Hindlimb muscle (tissue), 1 donor: ENCODE measurements around the gene SLN. TPM values are rescaled to one million over a fixed set of nuclear protein-coding genes. Genes with fewer than 3 reads are reported as not detected.
"Not testable (repeated sequence)": the region's sequence is repeated elsewhere in the genome, so short reads cannot be mapped to it uniquely, and the experiment has no call there.

ENCODE experiments used
- DNase-seq: peaks from one replicate; pipeline ENCODE4 v3.0.0-alpha.2; 2013
- polyA plus RNA-seq: library from polyadenylated mRNA; unstranded; fragments of 120-200 nt; gene quantifications from one replicate; pipeline ENCODE4 v1.2.1, GENCODE V29; 2013; ENCODE audit not compliant: insufficient read length

Gene SLN
- polyA plus RNA-seq = 2,272 TPM

DNA sequence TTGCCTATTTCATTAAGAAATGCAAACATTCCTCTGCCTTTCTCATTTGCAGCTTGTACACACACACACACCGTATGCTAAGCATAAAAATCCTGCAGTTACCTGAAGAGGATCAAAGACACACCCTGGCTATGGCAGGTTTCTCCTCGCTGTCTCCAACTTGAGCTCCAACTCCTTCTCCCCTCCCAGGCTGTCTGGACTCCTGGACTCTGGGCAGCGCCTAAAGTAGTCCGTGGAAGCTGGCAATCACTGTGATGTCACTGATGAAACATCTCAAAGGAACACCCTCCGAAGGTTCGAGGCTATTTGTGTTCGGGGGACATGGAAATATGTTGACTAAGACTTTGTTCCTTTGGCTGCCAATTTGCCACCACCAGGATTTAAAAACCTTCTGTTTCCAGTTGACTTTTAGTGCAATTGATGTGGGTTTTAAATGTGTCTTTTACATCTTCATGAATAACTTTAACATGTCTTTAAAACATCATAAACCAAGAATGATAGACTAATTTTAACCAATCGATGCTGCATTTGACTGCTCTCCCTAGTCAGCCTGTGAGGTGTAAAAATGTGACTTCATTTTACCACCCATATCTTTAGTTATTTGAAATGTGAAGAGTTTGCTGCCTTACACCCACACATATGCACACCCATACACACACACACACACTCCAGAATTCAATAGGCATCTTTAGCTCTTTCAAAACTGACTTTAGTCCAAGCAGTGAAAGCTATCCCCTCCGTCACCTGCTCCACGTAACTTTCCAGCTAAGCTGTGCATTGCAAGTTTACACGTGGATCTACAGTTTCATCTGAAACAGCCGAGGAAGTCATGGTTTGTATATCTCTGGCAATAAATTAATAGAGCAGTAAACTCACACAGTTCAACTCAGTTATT is at the start of gene SLN:
Gene SLN, minus strand, starts transcription at position 196 of the 895 bp plus-strand sequence.
- no peak for DNase-seq

DNA sequence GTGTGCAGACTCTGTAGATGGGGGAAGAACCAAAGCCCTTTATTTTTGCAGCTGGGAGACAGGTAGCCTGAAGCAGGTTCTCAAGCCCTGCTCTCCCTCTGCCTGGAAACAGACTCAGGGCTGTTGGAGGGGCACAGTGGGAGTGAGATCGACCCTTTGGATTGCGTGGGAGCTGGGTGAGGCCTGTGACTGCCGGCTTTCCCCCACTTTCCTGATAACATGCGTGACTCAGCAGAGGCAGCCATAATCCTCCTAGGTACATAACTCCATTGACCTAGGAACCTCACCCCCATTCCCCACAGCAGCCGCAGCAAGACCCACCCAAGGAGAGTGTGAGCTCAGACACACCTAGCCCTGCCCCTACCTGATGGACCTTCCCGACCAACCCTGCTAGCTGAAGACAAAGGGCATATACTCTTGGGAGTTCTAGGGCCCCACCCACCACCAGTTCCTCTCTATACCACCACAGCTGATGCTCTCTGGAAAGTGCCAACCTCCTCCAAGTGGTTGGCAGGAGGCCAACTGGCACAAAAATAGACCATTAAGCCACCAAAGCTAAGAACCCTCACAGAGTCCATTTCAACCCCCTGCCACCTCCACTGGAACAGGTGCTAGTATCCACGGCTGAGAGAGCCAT is 47.0 kb upstream of the SLN start:
- not testable (repeated sequence) for DNase-seq

DNA sequence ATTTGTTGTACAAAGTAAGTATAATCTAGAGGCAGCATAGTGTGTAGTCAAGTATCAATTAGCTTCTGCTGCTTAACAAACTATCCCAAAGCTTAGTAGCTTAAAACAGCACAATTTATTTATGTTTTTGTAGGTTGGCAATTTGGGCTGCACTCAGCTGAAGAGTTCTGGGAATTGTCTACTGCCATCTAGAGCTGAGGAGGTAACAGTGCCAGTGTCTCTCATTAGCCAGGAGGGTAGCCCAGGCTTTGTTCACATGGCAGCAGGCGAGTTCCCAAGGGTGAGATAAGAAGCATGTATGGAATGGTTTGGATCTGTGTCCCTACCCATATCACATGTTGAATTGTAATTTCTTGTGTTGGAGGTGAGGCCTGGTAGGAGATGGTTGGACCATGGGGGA is 45.8 kb upstream of the SLN start:
- DNase-seq = no peak

DNA sequence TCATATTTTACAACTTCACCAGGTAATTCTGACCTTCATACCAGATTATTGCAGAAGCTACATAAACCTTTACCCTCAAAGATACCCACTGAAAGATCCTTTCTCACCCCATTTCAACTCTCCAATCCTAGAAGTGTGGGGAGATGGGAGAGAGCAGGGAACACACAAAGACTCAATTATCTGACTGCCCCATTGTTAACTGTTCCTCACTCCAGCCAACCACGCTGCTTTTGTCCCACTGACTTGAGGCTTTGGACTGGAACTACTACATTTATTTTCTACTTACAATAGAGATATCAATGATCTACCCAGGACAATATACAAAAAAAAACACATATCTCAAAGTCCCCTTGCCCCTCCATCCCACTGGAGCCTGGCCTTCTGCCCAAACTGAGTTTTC is 44.7 kb upstream of the SLN start:
- no peak for DNase-seq

DNA sequence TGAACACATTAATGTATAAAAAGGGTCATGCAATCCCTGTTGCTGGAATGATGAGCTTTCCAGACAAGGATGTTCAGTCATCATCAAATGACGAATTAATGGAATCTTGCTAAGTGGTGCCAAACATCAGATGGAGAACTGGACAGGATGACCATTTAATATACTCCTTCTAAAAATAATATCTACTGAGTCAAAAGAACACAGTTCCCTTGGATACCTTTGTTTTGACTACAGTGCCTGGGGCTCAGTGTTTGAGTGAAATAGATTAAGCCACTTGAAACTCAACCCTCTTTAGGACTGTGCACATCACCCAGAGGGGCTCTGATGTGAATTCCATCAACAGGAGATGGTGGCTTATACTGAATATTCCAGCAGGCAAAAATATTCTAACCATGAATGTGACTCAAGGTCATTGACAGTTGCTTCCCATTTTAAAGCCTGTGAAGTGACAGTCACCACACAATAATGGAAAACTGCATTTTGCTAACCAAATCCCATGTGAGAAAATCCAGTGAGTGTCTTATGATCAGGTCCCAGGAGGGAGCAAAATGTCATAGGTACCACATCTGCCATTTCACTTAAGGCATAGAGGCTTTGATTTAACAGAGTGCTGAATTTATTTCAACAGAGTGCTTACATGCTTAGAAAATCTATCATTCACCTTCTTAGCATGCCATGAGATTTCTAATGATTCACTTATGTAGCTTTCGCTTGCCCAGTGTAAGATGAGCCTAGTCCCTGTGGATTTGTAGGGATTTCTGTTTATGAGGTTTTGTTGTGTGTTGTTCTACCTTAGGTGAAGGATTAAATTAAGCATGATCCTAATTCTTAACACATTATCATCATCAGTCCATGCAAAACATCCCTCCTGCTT is 41.3 kb upstream of the SLN start:
- peak; percentile 47 for DNase-seq

DNA sequence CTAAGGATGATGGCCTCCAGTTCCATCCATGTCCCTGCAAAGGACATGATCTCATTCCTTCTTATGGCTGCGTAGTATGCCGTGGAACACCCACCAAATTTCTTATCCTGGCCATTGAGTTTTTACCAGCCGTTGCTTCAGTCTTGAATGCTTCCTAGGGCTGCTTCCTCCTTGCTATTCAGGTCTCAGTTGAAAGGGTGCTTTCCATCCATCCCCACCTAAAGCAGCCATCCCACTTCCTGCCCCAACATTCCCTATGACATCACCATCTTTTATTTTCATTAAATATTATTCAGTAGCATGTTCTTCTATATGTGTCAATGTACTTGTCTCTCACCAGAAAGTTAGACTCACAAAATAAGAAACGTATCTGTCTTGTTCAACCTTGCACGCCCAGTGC is 40.7 kb upstream of the SLN start:
- no peak for DNase-seq

DNA sequence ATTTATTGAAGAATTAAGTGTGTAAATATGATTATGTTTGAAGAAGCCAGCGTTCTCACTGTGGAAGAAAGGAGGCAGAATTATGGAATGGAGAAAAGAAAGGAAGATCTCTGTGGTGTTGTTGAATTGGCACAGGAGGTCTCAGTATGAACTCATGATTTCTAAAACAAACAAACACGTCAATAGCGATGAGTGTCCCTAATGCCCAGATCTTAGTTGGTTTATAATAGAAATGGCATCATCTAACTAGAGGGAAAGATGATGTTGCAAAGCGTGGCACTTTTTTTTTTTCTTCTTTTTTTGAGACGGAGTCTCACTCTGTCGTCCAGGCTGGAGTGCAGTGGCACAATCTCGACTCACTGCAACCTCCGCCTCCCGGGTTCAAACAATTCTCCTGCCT is 39.2 kb upstream of the SLN start:
- DNase-seq = no peak

DNA sequence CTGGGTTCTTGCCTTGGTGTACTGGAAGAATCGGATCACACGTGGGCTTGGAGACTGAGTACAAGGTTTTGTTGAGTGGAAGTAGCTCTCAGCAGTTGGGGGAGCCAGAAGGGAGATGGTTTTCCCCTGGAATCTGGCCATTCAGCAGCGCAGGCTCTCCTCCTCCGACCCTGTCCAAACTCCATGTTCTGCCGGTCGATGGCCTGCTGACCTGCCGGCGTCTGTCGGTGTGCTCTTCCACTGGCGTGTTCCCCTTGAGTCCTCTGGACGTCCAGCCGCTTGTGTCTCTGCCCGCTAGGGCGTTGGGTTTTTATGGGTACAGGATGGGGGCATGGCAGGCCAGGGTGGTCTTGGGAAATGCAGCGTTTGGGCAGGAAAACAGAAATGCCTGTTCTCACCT is 38.5 kb upstream of the SLN start:
- DNase-seq = no peak

DNA sequence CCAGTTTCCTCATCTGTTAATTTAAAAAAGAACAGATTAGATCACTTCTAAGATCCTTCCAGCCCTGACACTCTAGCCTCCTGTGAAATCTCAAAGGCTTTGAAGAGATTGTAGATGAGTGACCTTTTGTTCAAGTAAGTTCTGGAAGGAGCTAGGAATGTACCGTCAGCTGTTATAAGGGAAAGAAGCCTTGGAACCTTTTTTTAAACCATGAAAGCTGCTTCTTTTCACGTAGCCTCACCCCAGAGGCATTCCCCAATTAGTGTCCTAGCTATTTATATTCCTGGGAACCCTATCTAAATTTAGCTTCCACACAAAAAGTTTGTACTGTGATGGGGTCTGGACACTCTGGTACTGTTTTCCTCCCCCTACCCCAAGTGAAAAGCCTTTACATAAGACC is 35.8 kb upstream of the SLN start:
- DNase-seq = no peak

DNA sequence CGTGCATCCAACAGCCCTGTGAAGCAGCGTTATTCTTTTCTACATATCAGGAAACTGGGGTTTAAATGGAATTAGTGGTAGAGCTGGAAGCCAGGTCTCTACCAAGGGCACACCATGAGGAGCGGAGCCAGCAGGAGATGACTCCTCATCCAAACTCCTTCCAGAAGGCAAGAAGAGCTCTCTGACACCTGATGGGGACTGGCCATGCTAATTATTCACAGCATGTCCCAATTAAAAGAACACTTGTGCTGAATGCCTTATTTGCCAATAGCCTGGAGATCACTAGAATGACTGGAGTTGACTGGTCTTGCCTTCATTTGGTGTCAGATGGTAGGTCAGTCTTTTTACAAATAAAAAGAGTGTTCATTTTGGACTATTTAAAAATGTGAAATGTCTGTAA is 32.9 kb upstream of the SLN start:
- DNase-seq = no peak

DNA sequence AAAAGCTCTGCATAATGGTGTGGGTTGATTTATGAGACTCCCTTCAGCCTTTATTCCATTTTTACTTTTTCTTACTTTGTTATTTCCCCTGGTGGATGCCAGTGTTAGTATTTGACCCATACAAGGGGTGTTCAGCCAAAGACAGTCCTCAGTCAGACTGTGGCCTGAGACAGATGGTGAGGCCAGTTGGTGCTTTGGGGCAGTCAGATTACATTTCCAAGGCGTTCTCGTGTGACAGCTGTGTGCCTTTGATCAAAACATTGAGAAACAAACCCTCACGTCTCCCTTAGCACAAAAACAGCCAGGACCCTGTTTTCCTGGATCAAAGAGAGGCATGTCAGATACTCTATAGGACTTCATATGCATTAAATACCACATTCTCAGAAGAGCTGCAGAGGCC is 31.3 kb upstream of the SLN start:
- no peak for DNase-seq

DNA sequence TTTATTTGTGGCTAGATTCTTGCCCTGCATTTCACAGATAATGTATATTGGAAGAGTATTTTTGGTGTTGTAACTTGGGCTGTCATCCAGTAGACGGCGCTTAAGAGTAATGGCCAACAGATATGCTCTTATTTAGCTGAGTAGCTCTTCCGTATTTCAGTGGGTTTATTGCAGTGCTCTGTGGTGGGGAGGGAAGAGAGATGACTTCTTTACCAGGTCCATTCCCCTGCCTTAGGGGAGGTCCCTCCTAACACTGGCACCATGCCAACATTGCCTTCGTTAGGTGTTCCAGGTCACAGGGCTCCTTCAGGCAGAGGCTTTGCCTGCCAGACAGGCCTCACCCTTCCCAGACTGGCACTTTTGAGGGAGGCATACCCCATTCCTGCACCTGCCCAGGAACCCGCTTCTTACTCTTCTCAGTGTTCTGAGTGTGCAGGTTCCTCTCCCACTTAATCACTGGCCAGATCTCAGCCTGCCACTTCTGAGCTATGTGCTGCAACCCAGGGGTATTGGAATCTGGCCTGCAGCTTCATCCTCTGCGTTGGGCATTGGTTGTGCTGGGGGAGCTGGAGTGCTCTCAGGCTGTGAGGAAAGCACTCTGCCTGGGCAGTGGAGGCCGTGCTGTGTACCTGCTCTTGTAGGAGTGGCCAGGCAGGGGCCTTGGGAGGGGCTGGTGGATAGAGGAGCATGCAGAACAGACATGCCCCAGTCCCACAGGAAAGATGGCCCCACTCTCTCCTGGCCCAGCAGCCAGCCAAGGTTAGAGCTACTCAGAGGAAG is 29.4 kb upstream of the SLN start:
- no peak for DNase-seq

DNA sequence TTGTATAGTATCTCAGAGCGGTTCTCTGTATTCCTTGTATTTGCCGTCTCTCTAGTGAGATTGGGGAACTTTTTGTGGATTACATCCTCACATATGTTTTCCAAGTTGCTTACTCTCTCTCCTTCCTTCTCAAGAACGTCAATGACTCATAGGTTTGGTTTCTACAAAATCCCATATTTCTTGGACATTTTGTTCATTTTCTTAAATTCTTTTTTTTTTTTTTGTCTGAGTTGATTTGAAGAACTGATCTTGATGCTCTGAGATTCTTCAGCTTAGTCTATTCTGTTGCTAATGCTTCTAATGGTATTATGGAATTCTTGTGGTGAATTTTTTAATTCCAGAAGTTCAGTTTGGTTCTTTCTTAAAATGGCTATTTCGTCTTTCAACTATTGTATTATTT is 28.4 kb upstream of the SLN start:
- no peak for DNase-seq

DNA sequence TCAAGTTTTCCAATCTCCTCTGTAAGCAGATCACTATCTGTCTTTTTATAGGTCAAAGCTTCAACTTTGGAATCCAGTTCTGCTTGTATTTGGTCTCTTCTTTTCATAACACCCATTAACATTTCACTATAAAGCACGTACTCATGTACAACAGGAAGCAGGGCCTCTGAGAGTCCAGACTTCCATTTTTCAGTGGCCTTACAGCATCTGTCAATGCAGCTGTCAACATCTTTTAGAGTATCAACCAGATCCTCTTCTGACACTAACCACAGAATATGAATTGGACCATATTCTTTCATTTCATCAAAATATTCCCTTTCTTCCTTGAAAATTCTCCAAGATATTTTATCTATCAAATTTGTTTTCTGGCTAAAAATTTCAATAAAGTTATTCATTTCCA is 24.7 kb upstream of the SLN start:
- DNase-seq = no peak

DNA sequence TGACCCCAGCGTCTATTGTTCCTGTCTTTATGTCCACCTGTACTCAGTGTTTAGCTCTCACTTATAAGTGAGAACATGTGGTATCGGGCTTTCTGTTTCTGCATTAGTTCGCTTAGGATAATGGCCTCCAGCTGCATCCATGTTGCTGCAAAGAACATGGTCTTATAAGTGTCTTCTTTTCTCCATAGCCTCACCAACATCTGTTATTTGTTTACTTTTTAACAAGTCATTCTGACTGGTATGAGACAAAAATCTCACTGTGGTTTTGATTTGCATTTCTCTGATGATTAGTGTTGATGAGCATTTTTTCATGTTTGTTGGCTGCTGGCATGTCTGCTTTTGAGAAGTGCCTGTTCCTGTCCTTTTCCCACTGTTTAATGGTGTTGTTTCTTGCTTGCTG is 21.7 kb upstream of the SLN start:
- no peak for DNase-seq

DNA sequence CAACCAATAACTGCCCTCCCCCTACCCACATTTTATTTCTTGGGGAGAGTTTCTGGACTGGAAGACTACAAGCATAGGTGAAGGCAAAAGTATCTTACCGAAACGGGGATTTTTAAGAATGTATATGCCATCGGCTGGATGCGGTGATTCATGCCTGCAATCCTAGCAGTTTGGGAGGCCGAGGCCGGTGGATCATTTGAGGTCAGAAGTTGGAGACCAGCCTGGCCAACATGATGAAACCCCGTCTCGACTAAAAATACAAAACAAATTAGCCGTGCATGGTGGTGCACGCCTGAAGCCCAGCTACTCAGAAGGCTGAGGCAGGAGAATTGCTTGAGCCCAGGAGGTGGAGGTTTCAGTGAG is 20.8 kb upstream of the SLN start:
- DNase-seq = no peak

DNA sequence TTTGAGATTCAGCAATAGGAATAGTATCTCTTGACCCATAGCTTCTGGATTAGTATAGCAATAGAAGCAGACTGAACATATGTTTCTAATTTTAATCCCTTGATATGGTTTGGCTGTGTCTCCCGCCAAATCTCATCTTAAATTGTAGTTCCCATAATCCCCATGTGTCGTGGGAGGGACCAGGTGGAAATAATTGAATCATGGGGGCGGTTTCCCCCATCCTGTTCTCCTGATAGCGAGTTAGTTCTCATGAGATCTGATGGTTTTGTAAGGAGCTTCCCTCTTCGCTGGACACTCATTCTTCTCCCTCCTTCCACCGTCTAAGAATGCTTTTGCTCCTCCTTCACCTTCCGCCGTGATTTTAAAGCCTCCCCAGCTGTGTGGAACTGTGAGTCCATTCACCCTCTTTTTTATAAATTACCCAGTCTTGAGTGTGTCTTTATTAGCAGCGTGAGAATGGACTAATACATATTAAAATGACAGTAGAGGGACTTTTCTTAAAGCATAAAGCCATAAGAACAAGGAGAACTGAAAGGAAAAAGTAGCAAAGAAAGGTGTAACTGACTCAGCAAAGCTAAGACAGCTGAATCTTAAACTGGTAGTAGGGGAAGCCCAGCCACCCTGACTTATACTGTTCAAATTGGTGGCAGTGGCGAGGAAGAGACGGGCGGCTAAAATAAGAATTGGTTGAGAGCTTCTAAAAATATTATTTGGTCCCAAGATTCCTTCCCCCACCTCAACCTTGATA is 20.3 kb upstream of the SLN start:
- DNase-seq = no peak

DNA sequence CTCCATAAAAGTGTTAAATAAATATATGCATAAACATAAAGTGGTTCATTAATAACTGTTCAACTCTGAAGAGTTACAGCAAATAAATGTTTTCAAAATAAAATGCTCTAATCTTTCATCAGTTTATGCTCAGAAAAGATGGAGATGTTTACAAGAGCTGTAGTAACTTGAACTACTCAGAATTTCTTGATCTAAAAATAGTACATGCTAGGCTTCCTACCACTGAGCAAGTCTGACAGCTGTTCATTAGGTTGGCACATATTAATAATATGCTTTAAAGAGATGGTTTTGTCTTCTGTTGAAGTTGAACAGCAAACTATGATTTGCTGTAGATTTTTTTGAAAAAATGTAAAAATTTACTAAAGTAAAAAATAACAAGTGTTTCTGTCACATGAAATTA is 10.8 kb upstream of the SLN start:
- DNase-seq = no peak

DNA sequence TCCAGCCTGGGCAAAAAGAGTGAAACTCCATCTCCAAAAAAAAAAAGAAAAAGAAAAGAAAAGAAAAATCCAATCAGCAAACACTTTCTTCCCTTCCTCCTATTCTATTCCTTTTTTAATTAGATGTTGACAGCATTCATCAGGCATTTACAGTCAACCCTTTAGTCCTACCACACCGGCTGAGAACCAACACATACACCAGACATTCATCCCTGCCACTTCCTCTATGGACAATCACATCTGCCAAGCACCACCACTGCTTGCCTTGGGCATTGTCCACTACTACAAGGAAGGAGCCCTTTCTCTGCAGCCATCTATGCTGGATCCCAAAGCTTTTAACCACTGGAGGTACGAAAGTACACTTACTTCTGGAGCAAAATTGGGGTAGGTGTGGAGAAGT is 9.4 kb upstream of the SLN start:
- no peak for DNase-seq

DNA sequence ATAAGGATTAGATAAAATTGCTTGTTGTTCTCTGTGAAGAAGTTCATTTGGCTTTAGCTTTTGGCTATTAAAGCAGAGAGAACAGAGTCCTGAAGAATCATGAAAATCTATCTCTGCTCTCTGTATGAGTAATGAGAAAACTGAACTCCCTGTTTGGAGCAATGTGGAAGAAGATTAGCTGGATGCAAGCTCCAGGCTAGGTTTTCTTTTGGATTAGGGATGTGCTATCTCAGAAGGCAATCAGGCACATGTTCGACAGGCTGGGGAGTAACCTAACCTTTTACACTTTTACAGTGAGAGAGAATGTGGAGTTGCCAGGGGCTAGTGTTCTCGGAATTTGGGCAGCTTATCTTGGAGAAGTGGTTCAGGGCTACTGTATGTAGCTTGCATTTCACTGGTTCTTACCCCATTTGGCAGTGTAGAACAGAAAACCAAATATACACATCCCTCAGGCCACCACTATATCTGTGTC is 8.5 kb upstream of the SLN start:
- no peak for DNase-seq

DNA sequence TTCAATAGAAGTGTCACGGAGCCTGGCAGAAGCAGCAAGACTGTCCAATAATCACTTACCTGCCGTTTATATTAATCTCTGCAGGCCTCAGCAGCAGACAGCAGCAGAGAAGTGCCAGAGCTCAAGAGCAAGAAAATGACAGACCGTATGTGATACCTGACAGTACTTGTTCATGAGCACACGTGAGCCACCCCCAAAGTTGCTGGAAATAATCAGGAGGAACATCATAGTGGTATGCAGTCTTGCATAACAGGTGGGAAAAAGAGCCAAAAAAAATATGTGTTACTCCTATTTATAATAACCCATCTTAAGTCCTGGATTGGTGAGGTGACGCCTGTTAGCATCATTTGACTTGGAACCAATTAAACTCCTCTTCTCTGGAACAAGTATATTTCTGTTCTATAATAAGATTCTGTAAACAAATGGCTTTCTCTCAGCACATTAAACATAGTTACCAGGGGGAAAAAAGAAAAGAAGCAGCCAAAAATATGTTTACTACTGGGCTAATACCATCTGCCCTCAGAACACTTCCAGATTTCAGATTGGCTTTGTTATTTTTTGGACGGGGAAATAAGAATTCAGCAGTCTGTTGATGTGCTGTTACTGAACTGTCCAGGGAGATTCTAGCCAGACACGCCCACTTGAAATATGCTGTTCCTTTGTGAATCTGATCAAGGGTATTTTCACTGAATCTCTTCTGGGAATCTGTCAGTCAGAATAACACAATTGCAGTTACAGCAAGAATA is 7.9 kb upstream of the SLN start:
- peak; percentile 58 for DNase-seq
